Mucosa of gallbladder (tissue), 1 donor: ENCODE measurements around the gene TEX101. TPM values are rescaled to one million over a fixed set of nuclear protein-coding genes. Genes with fewer than 3 reads are reported as not detected.
"Not testable (repeated sequence)": the region's sequence is repeated elsewhere in the genome, so short reads cannot be mapped to it uniquely, and the experiment has no call there.

Experiments used
- DNase-seq: peaks from one replicate; pipeline ENCODE4 v3.0.0-alpha.2; 2020; ENCODE audit warnings: low spot score
- total RNA-seq: library from RNA; stranded (reverse); gene quantifications from one replicate; pipeline ENCODE4 v1.2.1, GENCODE V29; 2021
- donor health status: DM: no; HTN: no; CAD: no.

TEX101 gene
- total RNA-seq, 1 donor from 2014 or later, result not detected

DNA sequence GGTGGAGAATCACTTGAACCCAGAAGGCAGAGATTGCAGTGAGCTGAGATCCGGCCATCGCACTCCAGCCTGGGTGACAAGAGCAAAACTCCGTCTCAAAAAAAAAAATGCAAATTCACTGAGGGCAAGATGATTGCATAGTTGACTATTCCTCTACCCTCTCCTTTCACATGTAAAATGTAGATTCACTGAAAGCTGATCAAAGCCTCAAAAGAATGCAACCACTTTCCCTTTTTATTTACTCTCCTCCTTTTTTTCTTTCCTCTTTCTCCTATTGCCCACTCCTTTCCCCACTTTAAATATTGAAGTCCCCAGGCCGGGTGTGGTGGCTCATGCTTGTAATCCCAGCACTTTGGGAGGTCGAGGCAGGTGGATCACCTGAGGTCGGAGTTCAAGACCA is 6.3 kb downstream of the TEX101 start:
- DNase-seq, result no peak

DNA sequence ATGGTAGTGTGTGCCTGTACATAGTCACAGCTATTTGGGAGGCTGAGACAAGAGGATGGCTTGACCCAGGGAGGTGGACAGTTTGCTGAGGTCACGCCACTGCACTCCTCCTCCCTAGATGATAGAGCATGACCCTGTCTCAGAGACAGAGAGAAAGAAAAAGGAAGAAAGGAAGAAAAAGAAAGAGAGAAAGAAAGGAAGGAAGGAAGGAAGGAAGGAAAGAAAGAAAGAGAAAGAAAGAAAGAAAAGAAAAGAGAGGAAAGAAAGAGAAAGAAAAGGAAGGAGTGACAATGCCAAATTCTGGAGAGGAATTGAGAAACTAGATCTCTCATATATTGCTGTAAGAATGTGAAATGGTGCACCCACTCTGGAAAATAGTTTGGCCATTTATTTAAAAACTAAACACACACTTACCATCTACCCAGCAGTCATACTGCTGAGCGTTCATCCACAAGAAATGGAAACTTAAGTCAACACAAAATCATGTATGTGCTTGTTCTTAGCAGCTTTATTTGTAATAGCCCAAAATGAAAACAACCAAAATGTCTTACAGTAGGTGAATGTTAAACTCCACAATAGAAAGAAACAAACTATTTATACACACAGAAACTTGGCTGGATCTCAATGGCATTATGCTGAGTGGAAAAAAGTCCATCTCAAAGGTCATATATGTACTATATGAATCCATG is 7.5 kb downstream of the TEX101 start:
- no peak for DNase-seq

DNA sequence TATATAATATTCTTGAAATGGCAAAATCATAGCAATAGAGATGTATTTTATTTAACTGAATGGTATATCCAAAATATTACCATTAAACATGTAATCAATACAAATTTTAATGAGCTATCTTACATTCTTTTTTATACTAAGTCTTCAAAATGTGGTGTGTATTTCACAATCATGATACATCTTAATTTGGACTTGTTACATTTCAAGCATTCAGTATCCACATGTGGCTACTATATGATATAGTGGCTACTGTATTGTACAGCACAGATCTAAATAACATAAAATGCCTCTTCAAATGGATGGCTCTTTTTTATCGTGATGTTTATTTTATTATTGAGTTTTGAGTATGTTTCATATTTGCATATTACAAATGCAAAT is 8.0 kb downstream of the TEX101 start:
- DNase-seq, result no peak

DNA sequence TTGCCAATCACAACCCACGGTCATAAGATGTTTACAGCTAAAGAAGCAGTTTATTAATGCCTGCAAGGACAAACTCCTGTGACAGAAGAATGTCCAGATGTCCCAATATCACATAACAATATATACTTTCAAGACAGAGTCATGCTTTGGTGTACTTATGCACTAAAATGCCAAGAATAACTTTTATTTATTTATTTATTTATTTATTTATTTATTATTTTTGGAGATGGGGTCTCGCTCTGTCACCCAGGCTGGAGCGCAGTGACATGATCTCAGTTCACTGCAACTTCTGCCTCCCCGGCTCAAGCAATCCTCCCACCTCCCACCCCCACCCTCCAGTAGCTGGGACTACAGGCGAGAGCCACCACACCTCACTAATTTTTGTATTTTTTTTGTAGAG is 9.1 kb downstream of the TEX101 start:
- no peak for DNase-seq

DNA sequence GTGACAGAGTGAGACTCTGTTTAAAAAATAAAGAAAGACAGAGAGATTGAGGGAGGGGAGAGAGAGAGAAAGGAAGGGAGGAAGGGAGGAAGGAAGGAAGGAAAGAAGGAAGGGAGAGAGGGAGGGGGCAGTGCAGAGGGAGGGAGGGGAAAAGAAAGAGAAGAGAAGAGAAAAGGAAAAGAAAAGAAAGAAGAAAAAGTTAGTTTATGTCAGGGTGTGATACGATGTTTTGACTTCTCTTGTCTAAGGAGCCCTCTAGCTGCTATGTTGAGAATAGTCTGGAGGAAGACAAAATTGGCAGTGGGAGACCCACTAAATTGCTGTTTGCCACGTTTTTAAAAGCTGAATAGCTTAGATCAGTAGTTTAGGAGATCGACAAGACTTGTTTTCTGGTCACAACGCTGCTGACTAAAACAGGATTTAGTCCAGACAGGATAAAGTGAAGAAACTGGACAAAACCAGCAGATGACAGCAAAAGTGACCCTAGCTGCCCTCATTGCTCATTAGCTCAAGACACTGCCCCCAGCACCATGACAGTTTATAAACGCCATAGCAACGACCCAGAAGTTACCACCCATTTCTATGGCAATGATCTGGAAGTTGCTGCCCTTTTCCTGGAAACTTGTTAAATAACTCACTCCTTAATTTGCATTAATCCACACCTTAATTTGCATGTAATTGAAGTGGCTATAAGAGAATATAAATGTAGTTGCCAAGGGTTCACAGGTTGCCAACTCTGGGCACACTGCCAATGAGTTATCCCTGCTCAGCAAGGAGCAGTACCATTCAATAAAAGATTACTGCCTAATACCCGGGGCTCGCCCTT is 11.1 kb downstream of the TEX101 start:
- peak; percentile 88 for DNase-seq

DNA sequence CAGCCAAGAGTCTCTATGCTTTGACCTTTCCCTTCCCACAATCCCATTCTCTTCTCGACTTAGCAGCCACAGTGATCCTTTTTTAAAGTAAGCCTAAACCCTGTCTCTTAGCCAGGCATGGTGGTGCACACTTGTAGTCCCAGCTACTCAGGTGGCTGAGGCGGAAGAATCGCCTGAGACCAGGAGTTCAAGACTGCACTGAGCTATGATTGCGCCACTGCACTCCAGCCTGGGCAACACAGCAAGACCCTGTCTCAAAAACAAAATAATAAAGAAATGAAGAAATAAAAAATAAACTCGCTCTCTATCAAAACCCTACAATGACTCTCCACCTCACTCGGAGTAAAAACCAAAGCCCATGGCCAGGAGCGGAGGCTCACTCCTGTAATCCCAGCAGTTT is 14.7 kb downstream of the TEX101 start:
- no peak for DNase-seq

DNA sequence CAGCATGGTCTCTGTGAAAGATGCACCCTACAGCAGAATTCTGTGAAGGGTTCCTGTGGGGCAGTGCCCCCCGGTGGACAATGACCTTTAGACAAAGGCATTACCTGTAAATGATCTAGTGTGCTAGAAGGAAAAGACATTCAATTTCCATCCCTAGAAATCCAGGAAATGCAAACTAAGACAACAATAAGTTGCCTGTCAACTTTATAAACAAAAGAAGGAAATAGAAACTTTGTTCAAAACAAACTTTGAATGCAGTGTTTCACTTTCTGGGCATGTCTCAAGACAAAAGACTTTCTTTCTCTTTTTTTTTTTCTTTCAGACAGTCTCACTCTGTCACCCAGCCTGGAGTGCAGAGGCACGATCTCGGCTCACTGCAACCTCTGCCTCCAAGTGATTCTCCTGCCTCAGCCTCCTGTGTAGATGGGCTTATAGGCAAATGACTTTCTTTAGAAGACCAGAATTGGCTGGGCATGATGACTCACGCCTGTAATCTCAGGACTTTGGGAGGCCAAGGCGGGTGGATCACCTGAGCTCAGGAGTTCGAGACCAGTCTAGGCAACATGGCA is 15.5 kb downstream of the TEX101 start:
- no peak for DNase-seq

DNA sequence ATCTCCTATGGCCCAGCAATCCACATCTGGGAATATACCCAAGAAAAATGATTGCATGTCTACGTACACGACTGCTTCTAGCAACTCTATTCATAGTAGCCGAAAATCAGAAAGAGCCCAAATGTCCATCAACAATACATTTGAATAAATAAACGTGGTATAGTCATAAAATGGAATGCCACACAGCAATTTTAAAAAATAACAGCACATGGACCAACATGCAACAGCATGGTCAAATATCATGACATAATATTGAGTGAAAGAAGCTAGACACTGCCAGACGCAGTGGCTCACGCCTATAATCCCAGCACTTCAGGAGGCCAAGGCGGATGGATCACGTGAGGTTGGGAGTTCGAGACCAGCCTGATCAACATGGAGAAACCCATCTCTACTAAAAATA is 16.3 kb downstream of the TEX101 start:
- no peak for DNase-seq

DNA sequence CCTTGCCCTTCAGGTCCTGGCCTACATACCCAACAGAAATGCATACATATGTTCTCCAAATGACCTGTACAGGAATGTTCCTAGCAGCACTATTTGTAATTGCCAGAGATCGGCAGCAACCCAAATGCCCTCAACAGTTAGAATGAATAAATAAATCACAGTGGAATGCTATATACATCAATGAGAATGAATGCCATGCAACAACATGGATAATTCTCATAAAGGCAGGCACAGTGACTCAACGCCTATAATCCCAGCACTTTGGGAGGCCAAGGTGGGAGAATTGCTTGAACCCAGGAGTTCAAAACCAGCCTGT is 18.6 kb downstream of the TEX101 start:
- no peak for DNase-seq

DNA sequence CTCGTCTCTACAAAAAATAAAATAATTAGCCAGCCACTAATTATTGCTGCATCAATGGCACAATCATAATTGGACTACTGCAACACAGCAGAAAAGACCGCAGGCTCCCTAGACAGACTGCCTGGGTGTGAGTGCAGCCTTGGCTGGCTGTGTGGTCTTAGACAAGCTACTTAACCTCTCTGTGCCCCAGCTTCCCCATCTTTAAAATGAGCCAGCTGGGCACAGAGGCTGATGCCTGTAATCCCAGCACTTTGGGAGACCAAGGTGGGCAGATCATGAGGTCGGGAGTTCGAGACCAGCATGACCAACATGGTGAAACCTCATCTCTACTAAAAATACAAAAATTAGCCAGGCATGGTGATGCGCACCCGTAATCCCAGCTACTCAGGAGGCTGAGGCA is 19.0 kb downstream of the TEX101 start:
- DNase-seq, result no peak

DNA sequence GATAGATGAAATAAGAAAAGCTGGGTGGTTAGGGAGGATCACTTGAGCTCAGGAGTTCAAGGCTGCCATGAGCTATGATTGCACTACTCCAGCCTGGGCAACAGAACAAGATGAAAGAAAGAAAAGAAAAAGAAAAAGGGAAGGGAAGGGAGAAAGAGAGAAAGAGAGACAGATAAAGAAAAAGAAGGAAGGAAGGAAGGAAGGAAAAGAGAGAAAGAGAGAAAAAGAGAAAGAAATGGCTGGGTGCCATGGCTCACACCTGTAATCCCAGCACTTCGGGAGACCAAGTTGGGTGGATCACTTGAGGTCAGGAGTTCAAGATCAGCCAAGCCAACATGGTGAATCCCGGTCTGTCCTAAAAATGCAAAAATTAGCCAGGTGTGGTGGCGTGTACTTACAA is 21.1 kb downstream of the TEX101 start:
- DNase-seq, result no peak

DNA sequence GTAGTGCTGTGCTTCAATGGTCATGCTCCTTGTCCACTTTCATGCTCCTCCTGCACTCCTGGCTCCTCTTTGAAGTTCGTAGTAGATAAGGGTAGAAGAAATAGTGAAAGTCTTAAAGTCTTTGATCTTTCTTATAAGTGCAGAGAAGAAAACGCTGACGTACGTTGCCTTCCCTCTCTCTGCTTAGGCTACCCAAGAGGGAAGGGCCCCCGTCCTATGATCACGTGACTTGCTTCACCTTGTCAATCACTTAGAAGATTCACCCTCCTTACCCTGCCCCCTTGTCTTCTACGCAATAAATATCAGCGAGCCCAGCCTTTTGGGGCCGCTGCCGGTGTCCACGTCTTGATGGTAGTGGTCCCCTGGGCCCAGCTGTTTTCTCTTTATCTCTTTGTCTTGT is 22.6 kb downstream of the TEX101 start:
- not testable (repeated sequence) for DNase-seq

DNA sequence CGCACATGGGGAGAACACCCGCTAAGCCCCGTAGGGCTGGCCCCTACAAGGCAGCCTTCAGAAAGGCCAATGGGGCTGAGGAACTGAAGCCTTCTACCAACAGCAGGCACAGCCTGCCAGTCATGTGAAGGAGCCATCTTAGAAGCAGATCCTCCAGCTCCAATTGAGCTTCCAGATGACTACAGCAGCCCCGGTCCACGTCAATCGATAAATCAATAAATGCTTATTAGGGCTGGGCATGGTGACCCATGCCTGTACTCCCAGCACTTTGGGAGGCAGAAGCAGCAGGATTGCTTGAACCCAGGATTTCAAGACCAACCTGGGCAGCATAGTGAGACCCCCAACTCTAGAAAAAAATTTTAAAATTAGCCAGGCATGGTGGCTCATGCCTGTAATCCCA is 23.0 kb downstream of the TEX101 start:
- DNase-seq, result no peak

DNA sequence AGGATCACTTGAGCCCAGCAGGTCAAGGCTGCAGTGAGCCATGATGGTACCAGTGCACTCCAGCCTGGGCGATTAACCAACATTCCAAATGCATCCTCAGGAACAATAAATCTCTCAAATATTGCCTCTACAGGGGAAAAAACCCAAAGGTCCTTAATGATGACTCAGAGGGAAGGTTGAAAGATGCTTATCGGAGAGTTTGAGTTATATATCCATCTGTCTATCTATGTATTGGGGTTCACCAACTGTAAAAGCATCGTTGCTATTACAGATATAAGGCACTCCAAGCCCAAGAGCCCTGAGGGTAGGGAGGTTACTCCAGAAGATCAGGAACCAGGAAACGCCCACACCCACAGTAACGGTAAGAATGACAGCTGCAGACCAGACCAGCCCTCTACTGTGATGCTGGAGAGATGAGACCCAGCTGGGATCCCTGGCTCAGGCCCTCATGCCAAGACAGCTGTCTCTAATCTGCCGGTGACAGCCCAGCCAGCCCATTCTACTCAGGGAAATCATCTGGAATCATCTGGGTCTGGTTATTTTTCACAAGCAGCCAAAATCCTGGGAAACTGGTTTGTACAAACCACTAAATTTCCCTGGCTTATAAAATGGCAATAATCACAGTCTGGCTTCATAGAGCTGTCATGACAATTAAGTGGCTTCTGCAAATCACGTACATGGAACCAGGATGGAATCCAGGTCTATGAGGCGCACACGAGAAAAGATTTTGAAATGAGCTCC is 23.8 kb downstream of the TEX101 start:
- peak; percentile 36 for DNase-seq

DNA sequence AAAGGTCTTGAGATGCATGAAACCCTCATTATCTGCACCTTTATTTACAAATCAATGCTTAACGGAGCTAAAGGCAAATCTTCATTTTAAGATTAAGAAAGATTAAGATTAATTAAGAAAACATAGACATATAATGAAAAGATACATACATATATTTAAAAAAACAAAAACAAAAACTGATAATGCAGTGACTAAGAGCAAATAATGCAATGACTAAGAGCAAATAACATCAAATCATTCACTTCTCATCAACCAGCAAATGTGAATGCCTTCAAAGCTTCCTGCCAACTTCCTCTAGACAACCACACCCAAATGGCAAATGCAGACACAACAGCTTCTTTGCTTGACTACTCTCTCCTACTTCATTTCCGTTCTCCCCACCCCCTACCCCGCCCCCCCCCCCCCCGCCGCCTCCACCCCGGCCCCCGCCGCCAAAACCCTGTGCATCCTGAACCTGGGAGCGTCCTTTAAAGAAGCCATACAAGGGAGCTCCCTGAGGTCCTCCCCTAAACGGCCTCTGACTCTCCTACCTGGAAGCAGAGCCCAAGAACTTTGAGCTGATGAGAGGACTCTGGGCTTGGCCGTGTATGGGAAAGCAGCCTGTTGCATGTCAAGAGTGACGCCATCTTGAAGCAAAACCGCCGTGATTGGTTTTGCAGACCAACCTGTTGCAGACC is 24.5 kb downstream of the TEX101 start:
- no peak for DNase-seq

DNA sequence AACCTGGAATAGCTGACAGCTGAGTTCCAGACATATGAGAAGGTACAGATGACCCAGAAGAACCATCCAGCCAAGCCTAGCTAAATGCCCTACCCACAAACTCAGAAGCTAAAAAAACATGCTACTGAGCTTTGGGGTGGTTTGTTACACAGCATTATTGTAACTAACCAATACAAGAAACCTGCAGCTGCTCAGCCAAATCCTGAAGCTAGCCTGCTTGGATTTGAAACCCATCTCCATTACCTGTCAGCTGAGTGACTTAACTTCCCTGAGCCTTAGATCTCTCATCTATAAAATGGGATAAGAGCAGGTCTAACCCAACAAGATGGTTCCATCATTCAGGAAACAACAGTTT is 25.0 kb downstream of the TEX101 start:
- DNase-seq, result no peak

DNA sequence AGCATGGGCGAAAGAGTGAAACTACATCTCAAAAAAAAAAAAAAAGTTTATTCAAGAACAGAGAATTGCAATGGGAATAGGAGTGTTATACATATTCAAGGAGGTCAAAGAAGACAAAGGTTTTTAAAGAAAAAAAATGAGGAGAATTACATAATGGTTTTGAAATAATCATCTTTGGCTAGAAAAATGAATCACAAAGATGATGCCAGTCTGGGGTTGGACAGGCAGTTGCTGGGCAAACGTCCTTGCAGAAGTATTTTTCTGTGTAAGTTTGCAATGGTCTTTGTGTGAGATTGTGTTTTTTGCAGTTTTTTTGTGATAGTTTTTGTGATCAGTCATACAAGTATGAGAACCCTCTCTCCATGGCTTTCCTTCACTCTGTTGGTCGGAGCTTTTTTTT is 27.0 kb downstream of the TEX101 start:
- no peak for DNase-seq

DNA sequence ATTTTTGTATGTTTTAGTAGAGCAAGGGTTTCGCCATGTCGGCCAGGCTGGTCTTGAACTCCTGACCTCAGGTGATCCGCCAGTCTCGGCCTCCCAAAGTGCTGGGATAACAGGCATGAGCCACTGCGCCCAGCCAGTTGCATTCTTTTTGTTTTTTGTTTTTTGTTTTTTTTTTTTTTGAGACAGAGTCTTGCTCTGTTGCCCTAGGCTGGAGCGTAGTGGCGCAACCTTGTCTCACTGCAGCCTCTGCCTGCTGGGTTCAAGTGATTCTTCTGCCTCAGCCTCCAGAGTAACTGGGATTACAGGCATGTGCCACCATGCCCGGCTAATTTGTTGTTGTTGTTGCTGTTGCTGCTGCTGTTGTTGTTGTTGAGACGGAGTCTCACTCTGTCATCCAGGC is 29.4 kb downstream of the TEX101 start:
- not testable (repeated sequence) for DNase-seq

DNA sequence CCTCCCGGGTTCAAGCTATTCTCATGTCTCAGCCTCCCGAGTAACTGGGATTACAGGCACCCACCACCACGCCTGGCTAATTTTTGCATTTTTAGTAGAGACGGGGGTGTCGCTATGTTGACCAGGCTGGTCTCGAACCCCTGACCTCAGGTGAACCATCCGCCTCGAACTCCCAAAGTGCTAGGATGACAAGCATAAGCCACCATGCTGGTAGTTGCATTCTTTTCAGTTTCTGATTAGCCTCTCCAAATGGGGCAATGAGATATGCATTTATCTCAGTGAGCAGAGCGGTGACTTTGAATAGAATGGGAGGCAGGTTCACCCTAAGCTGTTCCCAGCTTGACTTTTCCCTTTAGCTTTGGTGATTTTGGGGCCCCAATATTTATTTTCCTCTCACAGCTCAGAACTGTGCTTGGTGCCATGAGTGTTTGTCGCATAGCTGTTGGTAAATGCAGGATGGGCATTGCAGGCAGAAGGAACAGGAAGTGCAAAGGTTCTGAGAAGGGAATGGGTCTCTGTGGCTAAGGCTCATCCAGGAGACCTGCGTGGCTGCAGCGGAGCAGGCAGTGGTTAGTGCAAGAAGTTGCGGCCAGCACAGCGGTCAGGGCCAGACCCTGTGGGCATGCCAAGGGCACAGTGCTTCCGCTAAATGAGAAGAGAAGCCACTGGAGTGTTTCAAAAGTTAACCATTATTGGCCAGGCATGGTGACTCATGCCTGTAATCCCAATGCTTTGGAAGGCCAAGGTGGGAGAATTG is 30.0 kb downstream of the TEX101 start:
- no peak for DNase-seq

DNA sequence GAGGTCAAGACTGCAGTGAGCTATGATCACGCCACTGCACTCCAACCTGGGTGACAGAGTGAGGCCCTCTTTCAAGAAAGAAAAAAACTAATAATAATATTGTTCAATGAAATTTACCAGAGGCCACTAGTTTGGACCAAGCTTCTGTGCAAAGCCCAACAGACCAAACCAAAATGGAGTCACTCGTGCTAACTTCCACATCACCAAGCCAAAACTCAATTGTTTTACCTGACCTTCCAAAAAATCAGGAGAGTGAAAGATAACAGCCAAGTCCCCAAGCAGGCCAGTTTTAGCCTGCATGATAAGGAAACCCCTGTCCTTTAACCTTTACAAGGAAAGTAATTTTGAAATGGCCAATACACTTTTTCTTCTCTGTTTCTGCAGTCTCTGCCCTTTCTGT is 30.7 kb downstream of the TEX101 start:
- no peak for DNase-seq

DNA sequence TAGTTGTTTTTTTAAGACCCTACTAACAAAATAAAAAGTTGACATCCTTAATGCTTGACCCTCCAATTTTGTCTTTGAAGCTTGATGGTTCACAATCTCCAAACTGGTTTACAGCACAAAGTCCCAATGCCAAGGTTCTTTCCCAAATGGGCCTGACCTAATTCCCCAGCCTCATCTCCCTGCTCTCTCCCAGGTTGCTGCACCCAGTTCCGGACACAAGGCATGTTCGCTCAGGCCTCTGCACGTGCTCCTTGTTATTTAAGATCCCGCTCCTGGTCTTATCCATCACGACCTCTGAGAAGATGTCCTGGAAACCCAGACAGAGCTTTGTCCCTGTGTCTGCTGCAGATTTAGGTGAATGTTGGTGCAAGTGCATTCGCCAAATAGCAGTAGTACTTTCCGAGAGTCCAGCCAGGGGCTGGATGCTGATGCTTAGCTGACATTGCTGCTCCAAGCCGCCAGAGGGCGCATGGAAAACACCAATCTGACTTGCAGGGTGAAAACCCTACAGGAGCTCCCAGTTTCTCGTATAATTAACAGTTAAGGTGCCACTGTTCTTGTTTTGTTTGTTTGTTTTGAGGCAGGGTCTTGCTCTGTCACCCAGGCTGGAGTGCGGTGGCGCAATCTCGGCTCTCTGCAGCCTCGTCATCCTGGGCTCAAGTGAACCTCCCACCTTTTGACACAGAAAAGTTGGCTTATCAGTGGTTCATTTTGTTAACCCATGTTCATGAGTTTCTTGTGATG is 32.2 kb downstream of the TEX101 start:
- DNase-seq, result peak; percentile 81
